K562 (cell line): ENCODE results near the gene FARP2. TPM values are rescaled to one million over a fixed set of nuclear protein-coding genes. Genes with fewer than 3 reads are reported as not detected.

Experiments
- ATAC-seq: fragments of 200-7000 bp; cut with Tn5 transposase; 3 replicates; pipeline ENCODE4 v1.9.1; 2020; ENCODE audit warnings: moderate library complexity
- BruUV-seq: library from RNA; stranded (reverse); fragments of 400-500 nt; replicated peaks from 2 replicates; lab custom pipeline; 2021; lab: Mats Ljungman, UMichigan
- CTCF ChIA-PET: fragments of 300-600 bp; formaldehyde crosslinking; extraction: SDS; loops from one replicate; lab custom pipeline; 2021; ENCODE audit warnings: low intra/inter-chr PET ratio; lab: Yijun Ruan, JAX
- POLR2A ChIA-PET: fragments of 300-600, 350-650 bp; sonication (Branson Sonifier 250); formaldehyde crosslinking; extraction: SDS; loops from one replicate; lab custom pipeline; 2021; ENCODE audit warnings: antibody characterized with exemption, inconsistent platforms; lab: Yijun Ruan, JAX
- DNase-seq, 4 experiments: peaks; one replicate each; pipeline versions ENCODE4 v3.0.0 to v3.0.0-alpha.2; 2011 to 2018; ENCODE audit warnings: low spot score in 3 of 4, mixed read lengths in 3 of 4; ENCODE audit errors: extremely low read depth in 1 of 4
- FAIRE-seq: peaks from 2 replicates; lab custom pipeline; 2011; peaks lifted over from hg19 to GRCh38; lab: Jason Lieb, UNC
- H2AFZ ChIP-seq: 2 replicates; pipeline ENCODE4 v1.6.0; 2011; ENCODE audit warnings: low read depth, low read length, control low read depth, inconsistent platforms
- H3K27ac ChIP-seq: fragments of 200-600 bp; 3 replicates; pipeline ENCODE4 v1.8.0; 2011; ENCODE audit warnings: low read depth, mild to moderate bottlenecking, control low read depth, inconsistent platforms, low read length, moderate library complexity, mixed read lengths; ENCODE audit errors: extremely low read depth
- H3K27me3 ChIP-seq, 2 experiments: fragments of 300-600 bp in 1 of 2; 2 replicates in 1 of 2; 3 replicates in 1 of 2; pipeline versions ENCODE4 v1.6.0 to v1.8.0; 2011; ENCODE audit warnings: inconsistent platforms in 2 of 2, low read length in 2 of 2, mild to moderate bottlenecking in 1 of 2, mixed read lengths in 1 of 2, moderate library complexity in 1 of 2; ENCODE audit not compliant: control insufficient read depth in 2 of 2, insufficient read depth in 2 of 2
- H3K36me3 ChIP-seq: fragments of 300-600 bp; 3 replicates; pipeline ENCODE4 v1.8.0; 2011; ENCODE audit warnings: mild to moderate bottlenecking, low read length, inconsistent platforms; ENCODE audit not compliant: control insufficient read depth, insufficient read depth
- H3K4me1 ChIP-seq, 2 experiments: fragments of 200-600 bp in 1 of 2; replicated peaks in 1 of 2; 2 replicates in 1 of 2; 3 replicates in 1 of 2; pipeline versions ENCODE4 v1.5.1 to v1.8.0; 2011; ENCODE audit warnings: inconsistent platforms in 2 of 2, low read length in 2 of 2, mild to moderate bottlenecking in 1 of 2, mixed read lengths in 1 of 2, moderate library complexity in 1 of 2; ENCODE audit not compliant: control insufficient read depth in 2 of 2, insufficient read depth in 2 of 2
- H3K4me2 ChIP-seq: 2 replicates; pipeline ENCODE4 v1.6.1; 2011; ENCODE audit warnings: low read length, control low read depth, inconsistent platforms, mixed read lengths; ENCODE audit not compliant: insufficient read depth
- H3K4me3 ChIP-seq: fragments of 200-600 bp; sonication (generic), shearing (Covaris generic); 2 replicates; pipeline ENCODE4 v1.5.1; 2016; ENCODE audit warnings: control low read depth, inconsistent platforms
- H3K79me2 ChIP-seq: fragments of 200-600 bp; 3 replicates; pipeline ENCODE4 v1.8.0; 2011; ENCODE audit warnings: low read length, inconsistent platforms; ENCODE audit not compliant: control insufficient read depth, insufficient read depth
- H3K9ac ChIP-seq, 2 experiments: 2 replicates each; pipeline versions ENCODE4 v1.6.0 to v1.6.1; 2011; ENCODE audit warnings: low read depth in 2 of 2, low read length in 2 of 2, control low read depth in 1 of 2, inconsistent platforms in 1 of 2, mild to moderate bottlenecking in 1 of 2, mixed read lengths in 1 of 2; ENCODE audit not compliant: insufficient read depth in 1 of 2
- H3K9me1 ChIP-seq: one replicate; pipeline ENCODE4 v1.6.0; 2011; ENCODE audit warnings: inconsistent platforms, mild to moderate bottlenecking, low read length, moderate library complexity; ENCODE audit not compliant: control insufficient read depth, insufficient read depth
- H3K9me3 ChIP-seq: replicated peaks from 2 replicates; pipeline ENCODE4 v1.5.1; 2011; ENCODE audit warnings: low read depth, low read length, inconsistent platforms; ENCODE audit not compliant: control insufficient read depth, insufficient read depth
- H4K20me1 ChIP-seq: replicated peaks from 2 replicates; pipeline ENCODE4 v1.6.1; 2011; ENCODE audit warnings: low read length, inconsistent platforms, mixed read lengths; ENCODE audit not compliant: control insufficient read depth, insufficient read depth
- FOXA1 ChIP-seq: fragments of 450-650 bp; IDR thresholded peaks from 2 replicates; pipeline ENCODE4 v1.6.1; 2016; ENCODE audit warnings: mild to moderate bottlenecking, borderline replicate concordance
- JUN ChIP-seq, 2 experiments: sonication (generic) in 1 of 2; formaldehyde crosslinking in 1 of 2; IDR thresholded peaks; 2 replicates each; pipeline versions ENCODE4 v1.6.1 to v1.8.0; 2012 to 2022; ENCODE audit warnings: borderline replicate concordance in 2 of 2, mild to moderate bottlenecking in 2 of 2, improper control_type of control experiment in 1 of 2, low read depth in 1 of 2, low read length in 1 of 2, missing genetic modification reagents in 1 of 2
- PHB2 ChIP-seq: fragments of 450-650 bp; IDR thresholded peaks from 2 replicates; pipeline ENCODE4 v1.6.1; 2017; ENCODE audit warnings: low read depth
- SNIP1 ChIP-seq: fragments of 450-650 bp; IDR thresholded peaks from 2 replicates; pipeline ENCODE4 v1.7.1; 2017; ENCODE audit warnings: low read depth, mild to moderate bottlenecking
- U2AF2 ChIP-seq: fragments of 200-400 bp; formaldehyde crosslinking; optimal IDR thresholded peaks from 2 replicates; pipeline ENCODE3; 2017; ENCODE audit warnings: low read depth, mild to moderate bottlenecking, low read length
- ZBTB8A ChIP-seq: fragments of 450-650 bp; IDR thresholded peaks from 2 replicates; pipeline ENCODE4 v1.6.1; 2018; ENCODE audit warnings: mild to moderate bottlenecking, moderate library complexity; ENCODE audit not compliant: partially characterized antibody
- ZNF609 ChIP-seq: sonication (generic); formaldehyde crosslinking; IDR thresholded peaks from 2 replicates; pipeline ENCODE4 v1.8.1; 2023; ENCODE audit warnings: missing genetic modification reagents, mild to moderate bottlenecking, borderline replicate concordance
- WGBS: fragments of 100-300 bp; shearing (Covaris generic); methylation state at CpG from one replicate; pipeline ENCODE4 v1.1.6; 2016; ENCODE audit warnings: low coverage, mixed read lengths; ENCODE audit not compliant: insufficient coverage; ENCODE audit errors: missing lambda C conversion rate; 5-methylcytosine and 5-hydroxymethylcytosine counted together
- in situ Hi-C: fragments of 300-500 bp; cut with MboI; formaldehyde crosslinking; loops from 4 replicates; pipeline ENCODE4 v1.15.0; 2018; ENCODE audit warnings: inconsistent platforms, mixed read lengths
- intact Hi-C: fragments of 100-400 bp; cut with micrococcal nuclease; formaldehyde crosslinking; loops from 2 replicates; pipeline ENCODE4 v1.14.2; 2022
- polyA plus RNA-seq, 8 experiments: library from polyadenylated mRNA; depleted of rRNA in 4 of 8; stranded (reverse) in 5 of 8; unstranded in 3 of 8; fragments of >200 nt; fragmentation: Nextera tagmentation in 2 of 8; fragmentation: Illumina TruSeq in 1 of 8; extraction: Ambion mirVana in 2 of 8; extraction: Trizol in 1 of 8; gene quantifications; 2 replicates each; pipeline versions ENCODE4 v1.2.1 to v1.2.3, GENCODE V29; 2011 to 2014; ENCODE audit warnings: inconsistent platforms in 1 of 8, missing spikeins in 1 of 8
- total RNA-seq, 7 experiments: library from RNA; depleted of rRNA in 6 of 7; stranded (reverse); fragments of >200 nt in 6 of 7; fragmentation: Illumina TruSeq in 2 of 7; extraction: Trizol in 2 of 7; gene quantifications; 2 replicates each; pipeline versions ENCODE4 v1.2.1 to v1.2.3, GENCODE V29; 2011 to 2021; ENCODE audit warnings: low replicate concordance in 1 of 7

The FARP2 gene
- total and polyA plus RNA-seq, 9 of the 15 experiments (the other 6 are each of a cell fraction or from before 2014, with no cell fraction given), result 4.1 to 38.1 (median 21.1) TPM

GRCh38 chr2:241372361-241372992 lies 16.4 kb downstream of the FARP2 start:
- no TSS peak for BruUV-seq
- ATAC-seq, result no peak
- WGBS, result 73% methylated on average over 11 of the region's 11 CpGs
- no peak for FAIRE-seq
- ChIA-PET CTCF (no interaction called here), POLR2A (no interaction called here)
- Histone ChIP-seq H3K79me2 (peaks cover 23% of the 10 kb centered on the region), H3K4me3 (no peak overlapping the region), H3K4me1 (no peaks in the 10 kb centered on the region), H3K27ac (no peak overlapping the region), H4K20me1 (0 out of 2 replicates have a peak, but pooled peaks cover 4% of the 10 kb centered on the region), H3K36me3 (peaks cover 18% of the 10 kb centered on the region; the same call in 1 of the 3 replicates), H3K9me1 (no peaks in the 10 kb centered on the region), H3K9ac (no peak overlapping the region; a peak in 1 of 4 replicates), H3K27me3 (no peaks in the 10 kb centered on the region), H3K9me3 (no peaks in the 10 kb centered on the region), H3K4me2 (no peak overlapping the region), H2AFZ (no peak overlapping the region)
- no peak for DNase-seq
- TF ChIP-seq ZBTB8A, result no peak
- in situ Hi-C loops (no loop called here), intact Hi-C loops (no loop called here)

- Histone ChIP-seq H3K4me2 (no peak overlapping the region), H3K27me3 (no peaks in the 10 kb centered on the region), H3K9me3 (no peaks in the 10 kb centered on the region), H3K4me1 (no peaks in the 10 kb centered on the region), H3K36me3 (peaks cover 18% of the 10 kb centered on the region; the same call in 1 of the 3 replicates), H3K9me1 (no peaks in the 10 kb centered on the region), H3K4me3 (no peak overlapping the region), H2AFZ (no peak overlapping the region), H3K9ac (no peak overlapping the region), H3K79me2 (peaks cover 17% of the 10 kb centered on the region), H4K20me1 (0 out of 2 replicates have a peak, but pooled peaks cover 4% of the 10 kb centered on the region), H3K27ac (no peak overlapping the region)
- intact Hi-C loops, result no loop called here
- ChIA-PET CTCF (no interaction called here), POLR2A (no interaction called here)
- in situ Hi-C loops, result no loop called here
- DNase-seq (no peak), FAIRE-seq (no peak), ATAC-seq (no peak)
- no TSS peak for BruUV-seq
- WGBS, result 97% methylated on average over 3 of the region's 3 CpGs
- no peak for TF ChIP-seq PHB2
- TF ChIP-seq U2AF2, result no peak
- TF ChIP-seq JUN (IDR thresholded peaks at IDR 0.05; ENCODE audit: borderline replicate concordance, low read depth, low read length), result no peak
- TF ChIP-seq JUN (CRISPR knock-in tag; IDR thresholded peaks at IDR 0.05; ENCODE audit: borderline replicate concordance), result no peak
- TF ChIP-seq ZNF609 (CRISPR knock-in tag), result no peak
- no peak for TF ChIP-seq SNIP1
- TF ChIP-seq FOXA1, result no peak
Observed at GRCh38 chr2:241373446-241373845, 17.4 kb downstream of the FARP2 start.
